GM19324 (cell line): Measurements from ENCODE around the gene PARD6A.
"Not testable (repeated sequence)": the region's sequence is repeated elsewhere in the genome, so short reads cannot be mapped to it uniquely, and the experiment has no call there.

Experiments
- ATAC-seq: cut with Tn5 transposase; IDR thresholded peaks from one replicate; pipeline ENCODE4 v1.9.1; 2021; ENCODE audit warnings: mild to moderate bottlenecking, moderate library complexity; ENCODE audit not compliant: unreplicated experiment, low FRiP score

Gene PARD6A

DNA sequence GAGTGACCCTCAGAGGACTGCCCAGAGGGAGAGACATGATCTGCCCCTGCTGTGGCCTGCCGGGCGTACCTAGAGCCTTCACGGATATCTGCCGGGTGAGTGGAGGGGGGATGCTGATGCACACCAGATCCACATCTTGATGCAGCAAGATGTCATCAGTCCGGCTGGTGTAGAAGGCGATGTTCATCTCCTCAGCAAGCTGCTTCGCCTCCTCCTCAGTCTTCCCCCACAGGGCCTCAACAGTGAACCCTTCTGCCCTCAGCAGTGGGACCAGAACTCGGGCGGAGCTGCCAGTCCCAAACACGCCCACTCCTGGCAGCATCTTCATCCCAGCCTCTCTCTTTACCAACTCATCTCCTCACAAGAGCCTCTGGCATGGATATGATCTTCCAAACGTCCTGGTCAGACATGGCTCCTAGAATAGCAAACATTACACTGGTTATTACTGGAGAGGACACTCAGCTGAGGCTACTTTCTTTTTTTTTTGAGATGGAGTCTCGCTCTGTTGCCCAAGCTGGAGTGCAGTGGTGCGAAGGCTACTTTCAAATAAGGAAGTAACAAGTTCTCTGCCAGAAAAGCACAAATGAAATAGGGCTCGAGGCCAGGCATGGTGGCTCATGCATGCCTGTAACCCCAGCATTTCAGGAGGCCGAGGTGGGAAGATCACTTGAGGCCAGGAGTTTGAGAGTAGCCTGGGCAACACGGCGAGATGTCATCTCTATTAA lies 24.8 kb downstream of the PARD6A start:
- ATAC-seq = no peak

DNA sequence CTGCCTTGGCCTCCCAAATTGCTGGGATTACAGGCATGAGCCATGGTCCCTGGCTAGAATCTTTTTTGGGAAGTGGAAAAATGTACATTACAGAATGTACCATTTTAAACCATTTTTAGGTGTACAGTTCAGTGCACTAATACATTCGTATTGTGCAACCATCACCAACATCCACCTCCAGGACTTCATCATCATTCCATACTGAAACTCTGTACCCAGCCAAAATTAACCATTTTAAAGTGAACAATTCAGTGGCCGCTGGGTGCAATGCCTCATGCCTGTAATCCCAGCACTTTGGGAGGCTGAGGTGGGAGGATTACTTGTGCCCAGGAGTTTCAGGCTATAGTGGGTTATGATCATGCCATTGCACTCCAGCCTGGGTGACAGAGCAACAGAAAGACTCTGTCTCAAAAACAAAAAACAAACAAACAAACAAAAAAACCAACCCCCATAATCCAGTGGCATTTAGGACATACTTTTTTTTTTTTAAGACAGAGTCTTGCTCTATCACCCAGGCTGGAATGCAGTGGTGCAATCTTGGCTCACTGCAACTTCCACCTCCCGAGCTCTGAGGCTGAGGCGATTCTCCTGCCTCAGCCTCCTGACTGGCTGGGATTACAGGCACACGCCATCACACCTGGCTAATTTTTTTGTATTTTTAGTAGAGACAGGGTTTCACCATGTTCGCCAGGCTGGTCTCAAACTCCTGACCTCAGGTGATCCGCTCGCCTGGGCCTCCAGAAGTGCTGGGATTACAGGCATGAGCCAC lies 32.9 kb downstream of the PARD6A start:
- not testable (repeated sequence) for ATAC-seq

DNA sequence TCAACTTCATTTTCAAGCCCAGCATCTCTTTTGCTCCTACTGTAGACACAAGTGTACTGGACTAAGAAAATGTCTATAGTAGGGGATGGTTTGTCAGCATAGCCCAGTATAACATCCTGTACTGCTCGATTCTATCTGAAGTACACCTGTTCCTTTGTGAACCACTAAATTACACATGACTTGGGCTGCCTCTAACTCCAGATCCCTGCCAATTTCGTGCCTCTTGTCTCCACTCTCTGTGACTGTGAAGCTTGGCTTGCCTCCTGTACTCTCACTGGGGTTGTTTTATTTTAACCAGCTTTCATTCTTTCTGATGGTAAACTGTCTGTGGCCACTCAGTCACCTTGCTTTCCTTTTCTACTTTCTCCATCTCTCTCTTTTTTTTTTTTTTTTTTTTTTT lies 33.9 kb downstream of the PARD6A start:
- no peak for ATAC-seq

DNA sequence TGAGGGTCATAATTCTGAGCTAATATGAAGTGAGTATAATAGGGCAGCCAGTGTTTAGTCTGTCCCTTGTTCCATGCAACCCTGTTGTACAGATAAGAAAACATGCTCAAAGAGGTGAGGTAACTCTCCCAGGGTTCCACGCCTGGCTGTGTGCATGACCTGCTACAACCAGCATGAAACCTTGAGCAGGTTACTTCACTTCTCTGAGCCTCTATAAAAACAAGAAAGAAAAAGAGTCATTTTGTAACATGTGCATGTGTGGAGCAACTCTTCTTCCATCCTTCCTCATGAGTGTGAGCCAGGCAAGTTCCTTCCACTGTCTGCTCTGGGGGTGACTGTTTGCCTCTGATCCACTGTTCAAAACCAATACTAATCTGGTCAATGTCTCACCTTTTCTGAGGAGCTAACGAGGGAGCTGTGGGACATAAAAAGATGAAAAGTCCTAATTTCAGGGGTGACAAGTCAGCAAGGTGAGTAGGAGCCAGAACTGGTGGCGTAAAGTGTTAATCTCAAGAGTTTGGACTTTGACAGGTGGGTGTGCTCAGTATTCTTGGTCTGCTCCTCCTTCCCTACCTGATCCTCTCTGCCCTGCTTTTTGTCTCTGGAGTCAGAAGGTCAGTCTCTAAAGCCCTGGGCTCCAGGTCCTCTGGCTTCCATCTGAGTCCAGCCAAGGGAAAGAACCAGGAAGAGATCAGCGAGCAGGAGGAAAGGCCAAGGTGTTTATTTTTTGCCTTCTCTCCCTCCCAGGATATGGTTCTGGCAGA lies 36.8 kb downstream of the PARD6A start:
- no peak for ATAC-seq

DNA sequence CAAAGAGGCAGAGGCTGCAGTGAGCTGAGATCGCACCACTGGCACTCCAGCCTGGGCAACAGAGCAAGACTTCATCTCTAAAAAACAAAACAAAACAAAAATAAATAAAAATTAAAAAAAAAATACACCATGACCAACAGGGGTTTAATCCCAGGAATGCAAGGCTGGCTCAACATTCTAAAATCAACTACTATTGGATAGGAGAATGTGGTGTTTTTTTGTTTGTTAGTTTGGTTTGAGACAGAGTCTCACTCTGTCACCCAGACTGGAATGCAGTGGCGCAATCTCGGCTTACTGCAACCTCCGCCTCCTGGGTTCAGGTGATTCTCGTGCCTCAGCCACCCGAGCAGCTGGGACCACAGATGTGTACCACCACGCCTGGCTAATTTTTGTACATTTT lies 38.5 kb downstream of the PARD6A start:
- no peak for ATAC-seq

DNA sequence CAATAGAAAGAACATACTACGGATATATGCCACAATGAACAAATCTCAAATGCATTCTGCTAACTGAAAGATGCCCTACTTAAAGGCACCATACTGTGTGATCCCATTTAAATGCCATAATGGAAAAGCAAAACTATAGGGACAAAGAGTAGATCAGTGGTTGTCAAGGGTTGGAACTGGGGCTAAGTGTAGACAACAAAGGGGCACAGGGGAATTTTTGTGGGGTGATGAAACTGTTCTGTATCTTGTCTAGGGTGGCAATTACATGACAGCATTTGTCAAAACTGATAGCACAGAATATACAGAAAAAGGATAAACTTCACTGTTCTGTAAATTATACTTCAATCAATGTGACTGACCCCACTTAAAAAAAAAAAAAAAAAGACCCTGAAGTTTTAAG lies 40.7 kb downstream of the PARD6A start:
- ATAC-seq = no peak

DNA sequence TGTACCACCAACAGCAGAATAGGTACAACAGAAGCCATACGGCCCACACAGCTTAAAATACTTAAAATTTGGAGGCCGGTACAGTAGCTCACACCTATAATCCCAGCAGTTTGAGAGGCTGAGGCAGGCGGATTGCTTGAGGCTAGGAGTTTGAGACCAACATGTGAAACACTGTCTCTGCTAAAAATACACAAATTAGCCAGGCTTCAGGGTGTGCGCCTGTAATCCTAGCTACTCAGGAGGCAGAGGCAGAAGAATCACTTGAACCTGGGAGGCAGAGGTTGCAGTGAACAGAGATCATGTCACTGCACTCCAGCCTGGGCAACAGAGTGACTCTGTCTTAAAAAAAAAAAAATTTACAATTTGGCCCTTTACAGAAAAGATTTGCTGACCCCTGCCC lies 41.4 kb downstream of the PARD6A start:
- no peak for ATAC-seq

DNA sequence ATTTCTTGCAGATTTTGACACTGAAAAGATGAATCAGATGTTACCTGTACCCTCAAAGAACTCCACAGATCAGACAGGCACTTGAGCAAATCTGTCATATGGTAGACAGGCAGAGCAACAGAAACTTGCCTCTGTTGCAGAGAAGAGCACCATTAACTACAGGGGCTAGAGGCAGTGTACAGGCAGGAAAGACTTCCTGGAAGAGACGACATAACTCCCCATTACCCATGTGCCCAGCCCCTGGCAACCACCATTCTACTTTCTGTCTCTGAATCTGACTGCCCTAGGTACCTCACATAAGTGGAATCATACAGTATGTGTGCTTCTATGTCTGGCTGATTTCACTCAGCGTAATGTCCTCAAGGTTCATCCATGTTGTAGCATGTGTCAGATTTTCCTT lies 42.9 kb downstream of the PARD6A start:
- no peak for ATAC-seq

DNA sequence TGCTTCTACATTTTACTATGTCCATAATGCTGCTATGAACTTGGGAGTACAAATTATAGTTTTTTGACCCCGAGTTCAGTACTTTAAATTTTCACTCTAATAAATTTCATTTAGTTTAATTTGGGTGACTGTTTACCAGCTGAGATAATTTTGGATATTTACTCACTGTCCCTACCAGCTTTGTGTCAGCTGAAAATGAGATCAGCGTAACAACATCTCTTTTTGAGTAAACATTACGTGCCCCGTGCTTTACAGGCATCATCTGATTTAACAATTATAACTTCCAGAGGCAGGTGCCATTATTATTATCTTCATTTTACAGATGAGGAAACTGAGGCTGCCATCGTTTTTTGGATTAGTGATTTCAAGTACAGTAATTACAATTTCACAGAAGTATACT lies 43.4 kb downstream of the PARD6A start:
- ATAC-seq = no peak

DNA sequence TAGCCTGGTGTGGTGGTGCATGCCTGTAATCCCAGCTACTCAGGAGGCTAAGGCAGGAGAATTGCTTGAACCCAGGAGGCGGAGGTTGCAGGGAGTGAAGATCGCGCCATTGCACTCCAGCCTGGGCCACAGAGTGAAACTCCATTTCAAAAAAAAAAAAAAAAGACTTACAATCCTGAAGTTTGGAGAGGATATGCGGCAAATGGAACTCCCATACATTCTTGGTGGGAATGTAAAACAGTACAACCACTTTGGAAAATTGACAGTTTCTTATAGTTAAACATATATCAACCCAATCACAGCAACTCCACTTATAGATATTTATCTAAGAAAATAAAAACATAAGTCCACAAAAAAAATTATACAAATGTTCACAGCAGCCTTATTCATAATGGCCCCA lies 46.5 kb downstream of the PARD6A start:
- ATAC-seq = no peak

DNA sequence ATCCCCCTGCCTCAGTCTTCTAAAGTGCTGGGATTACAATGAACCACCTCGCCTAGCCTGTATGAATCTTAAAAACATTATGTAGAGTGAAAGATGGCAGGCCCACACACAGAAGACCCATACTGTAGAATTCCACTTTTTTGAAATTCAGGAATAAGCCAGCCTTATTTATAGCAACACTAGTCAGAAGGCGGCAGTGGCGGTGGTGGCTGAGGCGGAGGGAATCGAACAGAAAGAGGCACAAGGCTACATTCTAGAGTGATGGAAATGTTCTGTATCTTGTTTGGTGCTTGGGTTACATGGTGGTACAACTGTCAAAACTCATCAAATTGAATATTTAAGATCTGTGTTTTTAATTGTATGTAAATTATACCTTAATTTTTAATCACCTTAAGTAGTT lies 47.0 kb downstream of the PARD6A start:
- ATAC-seq = no peak

DNA sequence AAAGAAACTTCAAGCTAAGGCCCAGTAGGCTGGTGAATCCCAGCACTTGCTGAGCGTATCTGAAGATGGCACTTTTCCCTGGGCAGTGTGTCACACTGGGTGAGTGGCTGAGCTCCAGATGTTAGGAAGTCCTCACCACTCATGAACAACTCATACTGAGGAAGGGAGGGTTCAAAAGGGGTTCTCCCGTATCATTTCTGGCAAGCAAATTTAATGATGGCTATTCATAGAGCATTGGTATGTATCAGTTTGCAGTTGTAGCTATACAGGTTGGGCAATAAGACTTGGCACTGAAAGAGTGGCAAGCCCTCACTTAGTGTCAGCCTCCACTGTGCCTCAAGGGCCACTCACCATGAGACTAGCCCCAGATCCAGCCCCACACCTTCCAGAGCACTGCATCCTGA lies 47.6 kb downstream of the PARD6A start:
- no peak for ATAC-seq

DNA sequence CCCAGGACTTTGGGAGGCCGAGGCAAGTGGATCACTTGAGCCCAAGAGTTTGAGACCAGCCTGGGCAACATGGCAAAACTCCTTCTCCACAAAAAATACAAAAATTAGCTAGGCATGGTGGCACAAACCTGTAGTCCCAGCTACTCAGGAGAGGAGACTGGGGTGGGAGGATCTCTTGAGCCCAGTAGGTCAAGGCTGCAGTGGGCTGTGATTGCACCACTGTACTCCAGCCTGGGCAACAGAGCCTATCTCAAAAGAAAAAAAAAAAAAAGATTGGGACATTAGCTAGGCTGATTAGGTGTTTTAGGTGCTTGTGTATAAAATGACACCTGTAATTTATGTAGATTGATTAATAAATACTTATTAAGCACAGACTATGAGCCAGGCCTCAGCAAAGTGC lies 48.3 kb downstream of the PARD6A start:
- ATAC-seq = no peak

DNA sequence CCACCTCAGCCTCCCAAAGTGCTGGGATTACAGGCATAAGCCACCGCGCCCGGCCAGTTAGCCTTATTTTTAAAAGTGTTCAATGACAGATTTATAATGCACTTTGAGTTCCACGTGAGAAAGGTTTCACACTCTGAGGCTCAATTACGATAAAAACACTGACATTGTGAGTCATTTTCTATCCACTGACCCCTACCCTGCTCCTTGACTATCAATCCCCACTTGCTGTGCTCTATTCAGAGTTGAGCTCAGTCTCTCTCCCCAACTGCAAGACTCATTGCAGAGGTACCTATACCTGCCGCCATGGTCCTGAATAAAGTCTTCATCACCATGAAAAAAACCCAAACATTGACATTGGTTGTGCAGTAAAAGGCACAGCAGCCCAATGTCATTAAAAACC lies 49.8 kb downstream of the PARD6A start:
- no peak for ATAC-seq
